Caco-2 (cell line): Measurements from ENCODE around the gene RNF38. TPM values are rescaled to one million over a fixed set of nuclear protein-coding genes. Genes with fewer than 3 reads are reported as not detected.

Experiments
- BruUV-seq: library from RNA; stranded (reverse); fragments of 400-500 nt; replicated peaks from 2 replicates; lab custom pipeline; 2021; lab: Mats Ljungman, UMichigan
- CTCF ChIA-PET: fragments of 300-600 bp; sonication (Branson Sonifier 250); formaldehyde crosslinking; loops from one replicate; lab custom pipeline; 2022; ENCODE audit warnings: antibody characterized with exemption; lab: Charles Lee
- POLR2A ChIA-PET: fragments of 300-600 bp; sonication (Branson Sonifier 250); formaldehyde crosslinking; loops from one replicate; lab custom pipeline; 2022; ENCODE audit warnings: antibody characterized with exemption; lab: Charles Lee
- DNase-seq, 2 experiments: peaks; one replicate each; pipeline versions ENCODE4 v3.0.0 to v3.0.0-alpha.2; 2020 to 2022
- H3K27me3 ChIP-seq: replicated peaks from 2 replicates; pipeline ENCODE4 v1.6.0; 2011; ENCODE audit warnings: low read length; ENCODE audit not compliant: control insufficient read depth, insufficient read depth
- H3K36me3 ChIP-seq: 2 replicates; pipeline ENCODE4 v1.5.1; 2011; ENCODE audit warnings: low read length; ENCODE audit not compliant: control insufficient read depth, insufficient read depth
- H3K4me1 ChIP-seq: fragments of 250-450 bp; sonication (Bioruptor Pico); 2 replicates; pipeline ENCODE4 v1.5.1; 2020; ENCODE audit warnings: mild to moderate bottlenecking
- H3K4me3 ChIP-seq: 2 replicates; pipeline ENCODE4 v1.5.1; 2011; ENCODE audit warnings: low read depth, mild to moderate bottlenecking, control low read depth, low read length
- H3K9me3 ChIP-seq: fragments of 250-450 bp; sonication (Bioruptor Pico); 2 replicates; pipeline ENCODE4 v1.5.1; 2020; ENCODE audit warnings: mild to moderate bottlenecking, moderate library complexity
- H3K27ac Mint-ChIP-seq: one replicate; pipeline ENCODE4 v1.8.0; 2022; ENCODE audit warnings: mixed read lengths; ENCODE audit not compliant: unreplicated experiment
- H3K27me3 Mint-ChIP-seq: one replicate; pipeline ENCODE4 v1.8.0; 2022; ENCODE audit warnings: mixed read lengths; ENCODE audit not compliant: insufficient read depth, unreplicated experiment
- H3K36me3 Mint-ChIP-seq: one replicate; pipeline ENCODE4 v1.8.0; 2022; ENCODE audit warnings: mild to moderate bottlenecking, mixed read lengths; ENCODE audit not compliant: insufficient read depth, unreplicated experiment
- H3K4me1 Mint-ChIP-seq: one replicate; pipeline ENCODE4 v1.8.0; 2022; ENCODE audit warnings: low read depth, mixed read lengths; ENCODE audit not compliant: unreplicated experiment
- H3K4me3 Mint-ChIP-seq: one replicate; pipeline ENCODE4 v1.8.0; 2022; ENCODE audit warnings: mild to moderate bottlenecking, moderate library complexity, mixed read lengths; ENCODE audit not compliant: unreplicated experiment
- H3K9me3 Mint-ChIP-seq: one replicate; pipeline ENCODE4 v1.8.0; 2022; ENCODE audit warnings: mixed read lengths; ENCODE audit not compliant: unreplicated experiment
- intact Hi-C: fragments of 100-400 bp; cut with micrococcal nuclease; formaldehyde crosslinking; loops from one replicate; pipeline ENCODE4 v1.10.0; 2022; ENCODE audit not compliant: unreplicated experiment
- total RNA-seq: library from RNA; stranded (reverse); gene quantifications from 2 replicates; pipeline ENCODE4 v1.2.3, GENCODE V29; 2022
- TF ChIP-seq, protein P1 (sequence below), 2 experiments: fragments of 200-600 bp in 1 of 2; IDR thresholded peaks; 1 replicate in 1 of 2; 2 replicates in 1 of 2; pipeline versions ENCODE4 v1.5.1 to v1.8.0; 2011 to 2022; ENCODE audit warnings: antibody characterized with exemption in 1 of 2, control low read depth in 1 of 2, inconsistent platforms in 1 of 2, low read depth in 1 of 2, low read length in 1 of 2, mild to moderate bottlenecking in 1 of 2, moderate library complexity in 1 of 2; ENCODE audit not compliant: insufficient read depth in 1 of 2, severe bottlenecking in 1 of 2, unreplicated experiment in 1 of 2

Gene RNF38
- total RNA-seq, 1 experiment from 2014 or later = 43.3 TPM

DNA sequence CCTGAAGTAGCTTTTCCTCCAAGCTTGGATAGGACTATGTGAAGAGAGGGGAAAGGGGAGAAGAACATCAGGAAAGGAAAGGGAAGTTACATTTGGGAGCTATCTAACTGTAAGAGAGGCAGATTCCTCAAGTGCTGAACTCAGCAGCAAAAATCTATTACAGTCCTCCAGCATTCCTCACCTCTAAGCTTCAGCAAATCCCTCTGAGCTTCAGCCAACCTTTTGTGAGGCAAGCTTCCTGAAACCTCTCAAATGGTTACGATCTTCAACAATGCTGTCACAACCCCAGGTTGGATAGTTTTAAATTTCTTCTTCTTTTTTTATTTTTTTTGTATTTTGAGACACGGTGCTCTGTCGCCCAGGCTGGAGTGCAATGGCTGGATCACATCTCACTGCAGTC is 2.5 kb upstream of the RNF38 start:
- Histone ChIP-seq H3K36me3 (no peaks in the 10 kb centered on the region), H3K9me3 (no peaks in the 10 kb centered on the region), H3K27me3 (no peaks in the 10 kb centered on the region), H3K4me3 (no peak overlapping the region), H3K4me1 (peaks cover 23% of the 10 kb centered on the region)
- peak overlapping the region; percentile 97 for H3K27ac Mint-ChIP-seq
- intact Hi-C loops = no loop called here
- peaks cover 26% of the 10 kb centered on the region for H3K36me3 Mint-ChIP-seq
- DNase-seq = no peak
- CTCF ChIA-PET = interaction anchor here (0.6 to 1.1 kb wide), 2 partner anchors 11 to 48 kb away, joined by 4 to 6 read pairs; no protein-coding TSS in a partner anchor
- peaks cover 38% of the 10 kb centered on the region for H3K4me1 Mint-ChIP-seq
- H3K4me3 Mint-ChIP-seq = no peak overlapping the region
- H3K27me3 Mint-ChIP-seq = no peaks in the 10 kb centered on the region
- BruUV-seq = no TSS peak
- no peaks in the 10 kb centered on the region for H3K9me3 Mint-ChIP-seq
- TF ChIP-seq, protein P1, sequence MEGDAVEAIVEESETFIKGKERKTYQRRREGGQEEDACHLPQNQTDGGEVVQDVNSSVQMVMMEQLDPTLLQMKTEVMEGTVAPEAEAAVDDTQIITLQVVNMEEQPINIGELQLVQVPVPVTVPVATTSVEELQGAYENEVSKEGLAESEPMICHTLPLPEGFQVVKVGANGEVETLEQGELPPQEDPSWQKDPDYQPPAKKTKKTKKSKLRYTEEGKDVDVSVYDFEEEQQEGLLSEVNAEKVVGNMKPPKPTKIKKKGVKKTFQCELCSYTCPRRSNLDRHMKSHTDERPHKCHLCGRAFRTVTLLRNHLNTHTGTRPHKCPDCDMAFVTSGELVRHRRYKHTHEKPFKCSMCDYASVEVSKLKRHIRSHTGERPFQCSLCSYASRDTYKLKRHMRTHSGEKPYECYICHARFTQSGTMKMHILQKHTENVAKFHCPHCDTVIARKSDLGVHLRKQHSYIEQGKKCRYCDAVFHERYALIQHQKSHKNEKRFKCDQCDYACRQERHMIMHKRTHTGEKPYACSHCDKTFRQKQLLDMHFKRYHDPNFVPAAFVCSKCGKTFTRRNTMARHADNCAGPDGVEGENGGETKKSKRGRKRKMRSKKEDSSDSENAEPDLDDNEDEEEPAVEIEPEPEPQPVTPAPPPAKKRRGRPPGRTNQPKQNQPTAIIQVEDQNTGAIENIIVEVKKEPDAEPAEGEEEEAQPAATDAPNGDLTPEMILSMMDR (IDR thresholded peaks at IDR 0.05; ENCODE audit: insufficient read depth in 1 of 2, low read depth in 1 of 2, low read length in 1 of 2, severe bottlenecking in 1 of 2, unreplicated experiment in 1 of 2) = no peak
- POLR2A ChIA-PET = no interaction called here

DNA sequence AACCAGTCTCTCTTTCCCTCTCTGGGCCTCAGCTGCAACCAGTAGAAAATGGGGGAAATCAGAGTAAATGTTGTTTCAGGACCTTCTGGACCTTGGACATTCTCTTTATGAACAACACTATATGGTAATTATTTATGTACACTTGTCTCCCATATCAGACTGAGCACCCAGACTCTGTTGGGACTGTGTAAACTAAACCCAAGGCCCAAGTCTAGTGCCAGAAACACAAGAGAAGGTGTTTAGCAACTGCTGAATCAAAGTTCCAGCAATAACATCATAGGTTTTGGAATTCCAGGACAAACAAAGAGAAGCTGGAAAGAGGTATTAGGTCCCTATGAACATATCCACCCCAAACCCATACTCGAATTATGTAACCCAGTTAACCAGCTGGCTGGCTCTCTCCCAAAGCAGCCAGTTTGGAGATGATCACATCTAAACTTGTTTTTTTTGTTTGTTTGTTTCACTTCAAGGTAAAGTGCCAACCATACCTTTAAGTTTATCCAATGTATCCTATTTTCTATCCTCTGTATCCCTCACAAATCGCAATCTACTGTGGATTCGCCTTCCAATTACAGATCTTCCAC is 1.9 kb upstream of the RNF38 start:
- ChIA-PET CTCF (interaction anchor here (1.1 kb wide), 1 partner anchor 49 kb away, joined by 6 read pairs; no protein-coding TSS in a partner anchor), POLR2A (no interaction called here)
- H3K9me3 ChIP-seq = no peaks in the 10 kb centered on the region
- no peak for DNase-seq
- intact Hi-C loops = no loop called here
- H3K27me3 ChIP-seq = no peaks in the 10 kb centered on the region
- Mint-ChIP-seq H3K27ac (peak overlapping the region; percentile 97), H3K4me1 (peaks cover 32% of the 10 kb centered on the region), H3K36me3 (peaks cover 26% of the 10 kb centered on the region), H3K9me3 (no peaks in the 10 kb centered on the region), H3K4me3 (peak overlapping the region; percentile 85), H3K27me3 (no peaks in the 10 kb centered on the region)
- TF ChIP-seq, protein P1 (IDR thresholded peaks at IDR 0.05; ENCODE audit: insufficient read depth in 1 of 2, low read depth in 1 of 2, low read length in 1 of 2, severe bottlenecking in 1 of 2, unreplicated experiment in 1 of 2) = no peak
- BruUV-seq = no TSS peak
- no peaks in the 10 kb centered on the region for H3K36me3 ChIP-seq
- peaks cover 19% of the 10 kb centered on the region for H3K4me1 ChIP-seq
- no peak overlapping the region for H3K4me3 ChIP-seq

DNA sequence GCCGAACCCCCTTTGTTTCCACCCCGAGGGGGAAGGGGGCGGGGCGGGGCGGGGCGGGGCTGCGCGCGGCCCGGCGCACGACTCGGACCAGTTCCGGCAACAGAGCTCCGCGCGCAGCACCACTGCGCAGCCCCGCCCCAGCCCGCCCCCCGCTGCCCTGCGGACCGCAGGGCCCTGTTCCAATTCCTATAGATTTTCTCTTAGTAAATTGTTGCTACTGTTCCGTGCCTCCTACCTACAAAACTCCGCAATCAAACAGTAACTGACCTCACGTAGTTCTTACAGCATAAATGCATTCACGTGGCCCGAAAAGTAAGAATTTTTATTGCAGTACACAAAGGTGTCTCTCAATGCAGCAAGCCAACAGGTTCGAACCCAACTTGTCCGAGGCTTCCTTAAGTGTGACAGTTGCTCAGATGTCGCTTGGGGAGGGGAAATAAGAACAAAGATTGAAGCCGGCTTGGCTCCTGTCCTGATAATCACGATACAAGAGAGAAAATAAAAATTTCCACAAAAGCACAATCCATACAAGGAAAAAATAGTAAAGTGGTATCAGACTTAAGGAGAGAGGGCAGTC is 1.2 kb upstream of the RNF38 start:
- Mint-ChIP-seq H3K4me3 (peak overlapping the region; percentile 85), H3K4me1 (peaks cover 27% of the 10 kb centered on the region), H3K27ac (peak overlapping the region; percentile 97), H3K36me3 (peaks cover 26% of the 10 kb centered on the region), H3K9me3 (no peaks in the 10 kb centered on the region), H3K27me3 (no peaks in the 10 kb centered on the region)
- Histone ChIP-seq H3K4me3 (peak overlapping the region; percentile 94), H3K36me3 (no peaks in the 10 kb centered on the region), H3K27me3 (no peaks in the 10 kb centered on the region), H3K4me1 (peaks cover 19% of the 10 kb centered on the region), H3K9me3 (no peaks in the 10 kb centered on the region)
- intact Hi-C loops = no loop called here
- TF ChIP-seq, protein P1 (IDR thresholded peaks at IDR 0.05; ENCODE audit: insufficient read depth in 1 of 2, low read depth in 1 of 2, low read length in 1 of 2, severe bottlenecking in 1 of 2, unreplicated experiment in 1 of 2) = no peak
- ChIA-PET CTCF (interaction anchor here (0.6 to 1.2 kb wide), 4 partner anchors 49 to 328 kb away, joined by 3 to 4 read pairs (median 3); partner anchors contain the start of gene CLTA), POLR2A (interaction anchor here (0.6 to 1.0 kb wide), 2 partner anchors 87 to 211 kb away, joined by 3 read pairs; partner anchors contain the start of gene CLTA)
- no peak for DNase-seq
- TSS peak; percentile 41 for BruUV-seq
